PFSK-1 (cell line): Measurements from ENCODE around the gene PLXNA3.

Source experiments
- POLR2AphosphoS5 ChIP-seq: IDR thresholded peaks from 2 replicates; pipeline ENCODE4 v1.6.1; 2012; ENCODE audit warnings: low read depth, mild to moderate bottlenecking, control low read depth, low read length, moderate library complexity
- REST ChIP-seq, 2 experiments: IDR thresholded peaks; 2 replicates each; pipeline versions ENCODE4 v1.6.1 to v1.8.0; 2011 to 2012; ENCODE audit warnings: low read depth in 2 of 2, low read length in 2 of 2, control low read depth in 1 of 2, inconsistent platforms in 1 of 2, mild to moderate bottlenecking in 1 of 2, moderate library complexity in 1 of 2; ENCODE audit not compliant: insufficient read depth in 1 of 2
- SIN3A ChIP-seq: IDR thresholded peaks from 2 replicates; pipeline ENCODE4 v1.6.1; 2012; ENCODE audit warnings: mild to moderate bottlenecking, low read length, moderate library complexity, borderline replicate concordance; ENCODE audit not compliant: insufficient read depth
- TAF1 ChIP-seq: IDR thresholded peaks from 2 replicates; pipeline ENCODE4 v1.6.1; 2012; ENCODE audit warnings: low read length, control low read depth, borderline replicate concordance; ENCODE audit not compliant: insufficient read depth

DNA sequence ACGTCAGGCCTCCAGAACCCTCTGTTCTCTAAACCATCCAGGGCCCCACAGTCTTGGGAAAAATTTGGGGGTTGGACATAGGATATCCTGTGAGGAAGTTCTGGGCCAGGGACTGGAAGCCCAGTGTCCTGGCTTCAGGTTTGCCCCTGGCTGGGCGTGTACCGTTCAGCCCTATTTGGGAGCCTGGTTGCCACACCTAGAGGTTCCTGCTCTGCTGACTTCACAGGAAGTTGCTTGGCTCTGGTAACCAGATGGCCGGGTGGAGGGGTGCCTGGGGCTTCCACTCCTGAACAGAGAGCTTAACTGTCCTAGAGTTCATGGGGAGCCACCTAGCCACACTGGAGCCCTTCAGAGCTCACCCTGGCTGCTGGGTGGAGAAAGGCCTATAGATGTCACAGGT, 45.6 kb upstream of the PLXNA3 start:
- TF ChIP-seq POLR2AphosphoS5 (no peak), TAF1 (no peak), REST (IDR thresholded peaks at IDR 0.05; ENCODE audit: insufficient read depth in 1 of 2, low read depth in 2 of 2, low read length in 2 of 2) (no peak), SIN3A (no peak)
